ENCODE results near the gene GAD1. TPM values are rescaled to one million over a fixed set of nuclear protein-coding genes. Genes with fewer than 3 reads are reported as not detected.

The GAD1 gene
- total and polyA plus RNA-seq, 3 donors from 2014 or later, result 8.5 to 46.0 (median 12.5) TPM

DNA sequence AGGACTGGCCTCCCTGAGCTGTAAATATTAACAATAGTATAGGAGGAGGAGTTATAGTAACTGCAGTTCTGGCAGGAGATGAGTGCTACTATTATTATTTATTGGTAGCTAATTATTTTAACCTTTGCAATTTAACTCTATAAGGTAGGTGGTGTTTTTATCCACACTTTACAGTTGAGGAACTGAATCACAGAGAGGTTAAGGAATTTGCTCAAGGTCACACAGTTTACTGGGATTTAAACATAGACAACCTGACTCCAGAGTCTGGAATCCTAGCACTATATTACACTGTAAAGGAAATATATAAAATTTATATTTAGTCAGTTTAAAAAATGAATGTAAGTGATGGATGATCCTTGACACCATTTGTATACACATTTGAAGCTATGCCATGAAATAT is 44.4 kb upstream of the GAD1 start:
- H3K4me3 ChIP-seq, result no peak overlapping the region
- TF ChIP-seq, protein P1, sequence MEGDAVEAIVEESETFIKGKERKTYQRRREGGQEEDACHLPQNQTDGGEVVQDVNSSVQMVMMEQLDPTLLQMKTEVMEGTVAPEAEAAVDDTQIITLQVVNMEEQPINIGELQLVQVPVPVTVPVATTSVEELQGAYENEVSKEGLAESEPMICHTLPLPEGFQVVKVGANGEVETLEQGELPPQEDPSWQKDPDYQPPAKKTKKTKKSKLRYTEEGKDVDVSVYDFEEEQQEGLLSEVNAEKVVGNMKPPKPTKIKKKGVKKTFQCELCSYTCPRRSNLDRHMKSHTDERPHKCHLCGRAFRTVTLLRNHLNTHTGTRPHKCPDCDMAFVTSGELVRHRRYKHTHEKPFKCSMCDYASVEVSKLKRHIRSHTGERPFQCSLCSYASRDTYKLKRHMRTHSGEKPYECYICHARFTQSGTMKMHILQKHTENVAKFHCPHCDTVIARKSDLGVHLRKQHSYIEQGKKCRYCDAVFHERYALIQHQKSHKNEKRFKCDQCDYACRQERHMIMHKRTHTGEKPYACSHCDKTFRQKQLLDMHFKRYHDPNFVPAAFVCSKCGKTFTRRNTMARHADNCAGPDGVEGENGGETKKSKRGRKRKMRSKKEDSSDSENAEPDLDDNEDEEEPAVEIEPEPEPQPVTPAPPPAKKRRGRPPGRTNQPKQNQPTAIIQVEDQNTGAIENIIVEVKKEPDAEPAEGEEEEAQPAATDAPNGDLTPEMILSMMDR (IDR thresholded peaks at IDR 0.05), result no peak
- TF ChIP-seq POLR2A (IDR thresholded peaks at IDR 0.05), result no peak
- no peaks in the 10 kb centered on the region for H3K36me3 ChIP-seq (ENCODE audit: low read depth, missing control alignments)
- H3K27ac ChIP-seq, result no peak overlapping the region
- H3K27me3 ChIP-seq, result no peaks in the 10 kb centered on the region
- peaks cover 5% of the 10 kb centered on the region for H3K4me1 ChIP-seq
- DNase-seq, result no peak
- no peaks in the 10 kb centered on the region for H3K9me3 ChIP-seq
- intact Hi-C loops (cut with DNase I; ENCODE audit: low total_unique reads), result no loop called here

DNA sequence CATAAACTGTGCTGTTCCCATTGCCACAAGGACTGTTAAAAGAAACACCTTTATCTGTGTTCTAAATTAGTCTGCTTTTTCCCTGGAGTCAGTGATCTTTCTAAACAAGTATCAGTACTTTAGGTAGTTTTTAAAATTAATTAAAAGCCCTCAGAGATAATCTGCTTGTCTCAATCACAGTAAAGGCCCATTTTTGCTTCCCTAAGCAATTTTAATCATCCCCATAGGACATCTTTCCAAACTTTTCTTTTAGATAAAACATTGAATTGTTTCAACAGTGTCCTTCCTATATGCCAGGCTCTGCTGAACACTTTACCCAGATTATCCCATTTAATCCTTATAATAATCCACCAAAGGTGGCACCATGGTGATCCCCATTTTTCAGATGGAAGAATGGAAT is 42.6 kb upstream of the GAD1 start:
- H3K4me1 ChIP-seq, result peaks cover 5% of the 10 kb centered on the region
- DNase-seq, result no peak
- no peaks in the 10 kb centered on the region for H3K36me3 ChIP-seq (ENCODE audit: low read depth, missing control alignments)
- no peaks in the 10 kb centered on the region for H3K27me3 ChIP-seq
- H3K4me3 ChIP-seq, result no peak overlapping the region
- no peak for TF ChIP-seq POLR2A (IDR thresholded peaks at IDR 0.05)
- TF ChIP-seq, protein P1 (IDR thresholded peaks at IDR 0.05), result no peak
- H3K9me3 ChIP-seq, result no peaks in the 10 kb centered on the region
- intact Hi-C loops (cut with DNase I; ENCODE audit: low total_unique reads), result no loop called here
- no peak overlapping the region for H3K27ac ChIP-seq

DNA sequence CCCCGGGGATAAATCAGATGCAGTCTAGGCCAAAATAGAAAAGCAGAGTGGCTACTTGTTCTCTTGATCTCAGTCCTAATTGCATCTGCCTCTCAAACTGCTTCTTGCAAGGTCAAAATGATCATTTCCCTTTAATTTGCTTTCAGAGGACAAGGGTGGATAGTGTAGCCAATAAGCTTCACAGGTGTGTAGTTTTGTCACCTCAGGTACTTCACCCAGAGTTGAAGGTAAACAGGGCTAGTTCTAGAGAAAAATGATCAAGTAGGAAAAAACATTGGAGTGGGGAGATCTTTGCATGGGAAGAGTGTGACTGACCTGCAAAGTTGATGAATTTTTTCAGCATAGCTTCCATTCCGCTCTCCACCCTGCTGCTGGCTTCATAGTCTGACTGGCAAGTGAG is 37.8 kb upstream of the GAD1 start:
- no peak overlapping the region for H3K4me3 ChIP-seq
- H3K9me3 ChIP-seq, result no peaks in the 10 kb centered on the region
- no peak overlapping the region for H3K27ac ChIP-seq
- H3K4me1 ChIP-seq, result no peaks in the 10 kb centered on the region
- no peaks in the 10 kb centered on the region for H3K36me3 ChIP-seq (ENCODE audit: low read depth, missing control alignments)
- no peak for DNase-seq
- no peaks in the 10 kb centered on the region for H3K27me3 ChIP-seq
- TF ChIP-seq, protein P1 (IDR thresholded peaks at IDR 0.05), result no peak
- no peak for TF ChIP-seq POLR2A (IDR thresholded peaks at IDR 0.05)
- 64 to 65% methylated on average over 2 of the region's 2 CpGs for WGBS, 2 donors
- intact Hi-C loops (cut with DNase I; ENCODE audit: low total_unique reads), result no loop called here

DNA sequence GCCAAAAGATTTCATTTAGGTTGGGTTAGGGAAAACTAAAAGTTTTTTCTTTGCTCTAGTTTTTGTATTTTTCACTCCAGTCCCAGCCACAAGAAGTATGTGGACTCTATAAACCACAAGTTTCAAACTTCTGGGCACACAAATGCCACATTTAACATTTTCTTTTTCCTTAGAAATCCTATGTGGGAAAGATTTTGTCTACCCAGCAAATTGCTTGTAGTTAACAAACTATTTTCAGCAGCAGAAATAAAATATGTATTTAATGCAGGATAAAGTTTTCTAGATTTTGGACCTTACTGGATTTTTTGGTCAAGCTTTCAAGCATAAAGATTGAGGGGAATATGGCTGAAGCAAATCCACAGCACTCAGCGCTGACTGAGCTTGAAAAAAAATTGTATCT is 37.4 kb upstream of the GAD1 start:
- DNase-seq, result no peak
- TF ChIP-seq, protein P1 (IDR thresholded peaks at IDR 0.05), result no peak
- no peak for TF ChIP-seq POLR2A (IDR thresholded peaks at IDR 0.05)
- H3K27ac ChIP-seq, result no peak overlapping the region
- H3K4me1 ChIP-seq, result no peaks in the 10 kb centered on the region
- no peaks in the 10 kb centered on the region for H3K36me3 ChIP-seq (ENCODE audit: low read depth, missing control alignments)
- 96 to 100% methylated on average over 1 of the region's 1 CpG for WGBS, 2 donors
- no peaks in the 10 kb centered on the region for H3K27me3 ChIP-seq
- H3K9me3 ChIP-seq, result no peaks in the 10 kb centered on the region
- no peak overlapping the region for H3K4me3 ChIP-seq
- intact Hi-C loops (cut with DNase I; ENCODE audit: low total_unique reads), result no loop called here

DNA sequence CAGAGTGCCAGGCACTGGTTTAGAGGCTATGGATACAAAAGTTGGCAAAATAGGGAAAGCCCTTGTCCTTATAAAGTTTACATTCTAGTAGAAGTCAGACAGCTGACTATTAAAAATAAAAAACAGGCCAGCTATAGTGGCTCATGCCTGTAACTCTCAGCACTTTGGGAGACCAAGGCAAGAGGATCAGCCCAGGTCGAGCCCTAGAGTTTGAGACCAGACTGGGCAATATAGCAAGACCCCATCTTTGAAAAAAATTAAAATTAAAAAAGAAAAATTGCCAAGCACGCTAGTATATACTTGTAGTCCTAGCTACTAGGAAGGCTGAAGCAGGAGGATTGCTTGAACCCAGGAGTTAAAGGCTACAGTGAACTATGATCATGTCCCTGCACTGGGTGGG is 34.0 kb upstream of the GAD1 start:
- no peak for DNase-seq
- no peak overlapping the region for H3K27ac ChIP-seq
- H3K9me3 ChIP-seq, result no peaks in the 10 kb centered on the region
- H3K4me1 ChIP-seq, result no peaks in the 10 kb centered on the region
- 93 to 100% methylated on average over 2 of the region's 2 CpGs for WGBS, 2 donors
- H3K27me3 ChIP-seq, result no peaks in the 10 kb centered on the region
- H3K36me3 ChIP-seq (ENCODE audit: low read depth, missing control alignments), result no peaks in the 10 kb centered on the region
- intact Hi-C loops (cut with DNase I; ENCODE audit: low total_unique reads), result no loop called here
- no peak overlapping the region for H3K4me3 ChIP-seq
- no peak for TF ChIP-seq POLR2A (IDR thresholded peaks at IDR 0.05)
- TF ChIP-seq, protein P1 (IDR thresholded peaks at IDR 0.05), result no peak

All from testis (tissue), 3 donors.